SK-N-MC (cell line): ENCODE data around the gene SKA3.
"Not testable (repeated sequence)": the region's sequence is repeated elsewhere in the genome, so short reads cannot be mapped to it uniquely, and the experiment has no call there.

Source experiments
- DNase-seq: peaks from one replicate; pipeline ENCODE4 v3.0.0-alpha.2; 2011; ENCODE audit warnings: low read depth, low spot score
- H3K27ac ChIP-seq: fragments of 200-600 bp; sonication (generic); 2 replicates; pipeline ENCODE4 v1.5.1; 2016; ENCODE audit warnings: mixed run types
- H3K36me3 ChIP-seq: fragments of 200-600 bp; sonication (generic); 2 replicates; pipeline ENCODE4 v1.6.1; 2017; ENCODE audit warnings: antibody characterized with exemption, low read length, mixed read lengths; ENCODE audit not compliant: insufficient read depth
- H3K4me3 ChIP-seq: fragments of 200-600 bp; sonication (generic); 2 replicates; pipeline ENCODE4 v1.5.1; 2016
- H3K9ac ChIP-seq: fragments of 200-600 bp; sonication (generic); 2 replicates; pipeline ENCODE4 v1.8.0; 2017; ENCODE audit warnings: mixed run types, mixed read lengths; ENCODE audit not compliant: insufficient read length
- H3K9me3 ChIP-seq: fragments of 200-600 bp; sonication (generic); 2 replicates; pipeline ENCODE4 v1.6.1; 2017; ENCODE audit warnings: low read depth, mild to moderate bottlenecking, antibody characterized with exemption, low read length, moderate library complexity, mixed read lengths
- EZH2 ChIP-seq: fragments of 200-600 bp; sonication (generic); IDR thresholded peaks from one replicate; pipeline ENCODE4 v1.6.1; 2017; ENCODE audit warnings: antibody characterized with exemption
- FOXP2 ChIP-seq: optimal IDR thresholded peaks from 2 replicates; pipeline ENCODE3; 2011; ENCODE audit warnings: mild to moderate bottlenecking, moderate library complexity; ENCODE audit not compliant: insufficient read depth; ENCODE audit errors: extremely low read length, control extremely low read depth
- POLR2AphosphoS5 ChIP-seq: IDR thresholded peaks from 2 replicates; pipeline ENCODE4 v1.6.1; 2012; ENCODE audit warnings: mild to moderate bottlenecking, low read depth, low read length, borderline replicate concordance

The SKA3 gene

GRCh38 chr13:21176215-21176981 lies at the start of gene SKA3, which contains the start of gene MRPL57:
Gene SKA3, minus strand, starts transcription at chr13:21176552. Its CDS starts 75 bp downstream, at chr13:21176477.
Gene MRPL57, plus strand, starts transcription at chr13:21176658. Its CDS starts 259 bp downstream, at chr13:21176917.
- Histone ChIP-seq H3K36me3 (peaks cover 31% of the 10 kb centered on the region), H3K27ac (peak within 1 kb of the TSS; percentile 82), H3K9me3 (no peaks in the 10 kb centered on the region), H3K9ac (peak within 1 kb of the TSS; percentile 96), H3K4me3 (peak within 1 kb of the TSS; percentile 92)
- TF ChIP-seq POLR2AphosphoS5 (peak; percentile 99), FOXP2 (no peak), EZH2 (no peak)
- DNase-seq, result peak; percentile 44

- H3K9ac ChIP-seq, result no peak overlapping the region
- no peak overlapping the region for H3K4me3 ChIP-seq
These were observed 48.7 kb upstream of the SKA3 start for GRCh38 chr13:21225082-21225481.

GRCh38 chr13:21221268-21221667 lies 44.9 kb upstream of the SKA3 start:
- TF ChIP-seq FOXP2 (no peak), EZH2 (no peak), POLR2AphosphoS5 (no peak)
- DNase-seq, result no peak
- Histone ChIP-seq H3K9me3 (no peaks in the 10 kb centered on the region; the same call in 1 of the 2 replicates), H3K27ac (no peak overlapping the region), H3K36me3 (no peaks in the 10 kb centered on the region), H3K9ac (no peak overlapping the region), H3K4me3 (no peak overlapping the region)

More at GRCh38 chr13:21225082-21225481, 48.7 kb upstream of the SKA3 start:
- Histone ChIP-seq H3K27ac (no peak overlapping the region), H3K9me3 (no peaks in the 10 kb centered on the region; the same call in 1 of the 2 replicates), H3K36me3 (no peaks in the 10 kb centered on the region)
- no peak for TF ChIP-seq FOXP2
- TF ChIP-seq EZH2, result no peak
- TF ChIP-seq POLR2AphosphoS5, result no peak
- DNase-seq, result no peak

- H3K9ac ChIP-seq, DNase-seq, H3K27ac ChIP-seq, H3K36me3 ChIP-seq, H3K4me3 ChIP-seq, H3K9me3 ChIP-seq: not testable (repeated sequence)
These were observed 43.4 kb upstream of the SKA3 start for GRCh38 chr13:21219716-21220115.

- Histone ChIP-seq H3K9me3 (no peaks in the 10 kb centered on the region; the same call in 1 of the 2 replicates), H3K36me3 (no peaks in the 10 kb centered on the region), H3K4me3 (no peak overlapping the region), H3K9ac (no peak overlapping the region), H3K27ac (peak overlapping the region; percentile 42; the same call in 1 of the 2 replicates)
- no peak for DNase-seq
- TF ChIP-seq EZH2, result no peak
- TF ChIP-seq FOXP2, result no peak
- no peak for TF ChIP-seq POLR2AphosphoS5
These were observed 42.7 kb upstream of the SKA3 start for GRCh38 chr13:21219036-21219381.

- H3K9ac ChIP-seq, result no peak overlapping the region
- no peak overlapping the region for H3K4me3 ChIP-seq
- H3K9me3 ChIP-seq, result no peaks in the 10 kb centered on the region; the same call in 1 of the 2 replicates
- no peak for TF ChIP-seq FOXP2
- TF ChIP-seq EZH2, result no peak
- TF ChIP-seq POLR2AphosphoS5, result no peak
- peak overlapping the region; percentile 42; the same call in 1 of the 2 replicates for H3K27ac ChIP-seq
- DNase-seq, result no peak
- H3K36me3 ChIP-seq, result no peaks in the 10 kb centered on the region
These were observed 42.1 kb upstream of the SKA3 start for GRCh38 chr13:21218351-21219035.

GRCh38 chr13:21216332-21216731 lies 40.0 kb upstream of the SKA3 start:
- Histone ChIP-seq H3K27ac (no peak overlapping the region), H3K36me3 (no peaks in the 10 kb centered on the region), H3K4me3 (no peak overlapping the region), H3K9ac (no peak overlapping the region), H3K9me3 (no peaks in the 10 kb centered on the region)
- no peak for TF ChIP-seq EZH2
- no peak for TF ChIP-seq POLR2AphosphoS5
- no peak for TF ChIP-seq FOXP2
- no peak for DNase-seq

- H3K9ac ChIP-seq, H3K4me3 ChIP-seq, H3K27ac ChIP-seq, DNase-seq, H3K36me3 ChIP-seq, H3K9me3 ChIP-seq: not testable (repeated sequence)
These were observed 39.1 kb upstream of the SKA3 start for GRCh38 chr13:21215419-21215818.
